NCI-H146 treated with DMSO at 0.1 percent for 48 hours (cell line): ENCODE measurements around the gene INTS3.
A peak's percentile ranks its signal among the peaks of the same experiment; 100 is the strongest.
"Not testable (repeated sequence)": the region's sequence is repeated elsewhere in the genome, so short reads cannot be mapped to it uniquely, and the experiment has no call there.

Experiments used
- DNase-seq: peaks from one replicate; lab custom pipeline; 2025; ENCODE audit not compliant: unreplicated experiment; lab: John Stamatoyannopoulos, UW

The INTS3 gene

DNA sequence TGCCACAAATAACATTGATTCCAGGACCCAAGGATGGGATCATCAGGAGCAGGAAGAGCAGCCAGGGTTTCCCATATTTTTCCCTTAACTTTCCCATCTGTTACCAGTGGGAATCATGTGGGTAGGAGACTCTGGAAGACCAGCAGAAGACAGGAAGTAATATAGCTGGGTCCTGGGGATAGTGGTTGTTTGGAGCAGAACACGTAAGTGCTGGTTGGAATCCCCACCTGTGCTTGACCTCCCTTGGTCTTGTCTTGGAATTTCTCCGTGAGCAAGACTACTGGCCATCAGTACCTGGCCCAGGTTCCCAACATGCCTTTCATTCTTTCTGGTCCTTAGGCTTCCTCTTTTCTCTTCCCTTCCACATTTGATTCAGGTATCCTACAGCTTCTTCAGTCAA lies 26.4 kb downstream of the INTS3 start:
- DNase-seq = no peak

DNA sequence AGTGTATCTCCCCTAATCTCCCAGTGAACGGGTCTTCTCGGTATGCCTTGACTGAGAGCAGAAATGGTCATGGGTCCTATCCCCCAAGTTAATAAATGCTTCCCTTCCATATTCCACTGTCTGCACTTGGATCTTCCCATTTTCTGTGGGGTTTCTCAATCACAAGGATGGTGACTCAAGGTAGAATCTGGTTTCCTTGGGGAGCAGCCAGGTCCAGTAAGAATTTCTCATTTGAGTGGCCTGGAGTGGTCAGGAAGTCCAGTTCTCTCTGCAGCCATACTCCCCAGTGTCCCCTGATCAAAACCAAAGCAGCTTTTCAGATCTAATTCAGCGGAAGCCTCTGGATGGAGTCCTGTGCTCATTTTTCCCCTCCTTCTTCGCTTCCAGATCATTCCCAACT lies 32.6 kb downstream of the INTS3 start:
- no peak for DNase-seq

DNA sequence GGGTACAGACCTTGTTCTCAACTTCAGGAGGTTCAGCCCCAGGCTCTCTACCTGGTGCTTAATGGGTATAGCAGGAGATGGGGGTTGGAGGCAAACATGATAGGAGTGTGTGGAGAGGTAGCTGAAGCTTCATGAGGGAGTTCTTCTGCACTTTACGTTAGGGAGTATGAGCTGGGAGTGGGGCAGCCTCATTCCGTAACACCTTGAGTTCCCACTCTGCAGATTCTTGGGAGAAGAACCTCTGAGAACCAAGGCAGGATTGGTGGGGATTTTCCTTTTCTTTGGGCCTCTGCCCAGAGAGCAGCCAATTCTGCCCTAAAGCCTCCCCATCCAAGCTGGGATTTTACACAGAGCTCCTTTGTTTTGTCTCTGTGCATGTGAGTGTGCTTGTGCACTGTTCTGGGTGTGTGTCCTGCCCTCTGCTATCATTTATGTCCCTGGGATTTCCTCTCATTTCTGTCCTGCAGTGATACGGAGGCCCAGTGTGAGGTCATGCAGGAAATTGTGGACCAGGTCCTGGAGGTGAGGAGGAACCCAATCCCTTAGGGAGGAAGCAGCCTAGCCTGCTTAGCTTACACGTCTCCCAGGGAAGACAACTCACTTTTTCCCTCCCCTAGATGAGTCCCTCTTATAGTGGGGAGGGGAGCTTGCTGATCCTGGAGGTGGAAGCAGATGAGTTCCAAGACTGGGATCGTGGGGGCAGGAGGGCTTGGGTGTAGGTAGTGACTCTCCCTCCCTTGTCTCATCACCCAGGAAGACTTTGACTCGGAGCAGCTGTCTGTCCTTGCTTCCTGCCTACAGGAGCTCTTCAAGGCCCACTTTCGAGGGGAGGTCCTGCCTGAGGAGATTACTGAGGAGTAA lies 35.7 kb downstream of the INTS3 start:
- DNase-seq = no peak

DNA sequence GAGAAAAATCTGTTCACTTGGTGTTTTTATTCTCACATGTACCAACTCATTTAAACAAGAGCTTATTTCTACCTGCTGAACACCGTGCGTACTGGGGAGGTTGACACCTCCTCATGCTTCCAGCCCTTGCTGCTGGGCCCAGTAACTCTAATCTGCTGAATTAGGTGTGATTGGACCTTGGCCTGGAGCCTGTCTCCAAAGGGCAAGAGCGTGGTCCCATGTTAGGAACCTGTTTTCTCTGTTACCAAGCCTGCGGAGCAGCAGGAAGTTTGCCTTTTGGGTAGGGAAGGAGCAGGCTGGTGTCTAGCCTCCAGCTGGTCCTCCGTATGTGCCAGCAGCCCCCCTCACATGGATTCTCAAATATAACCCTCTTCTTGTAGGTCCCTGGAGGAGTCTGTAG lies 36.5 kb downstream of the INTS3 start:
- DNase-seq = no peak

DNA sequence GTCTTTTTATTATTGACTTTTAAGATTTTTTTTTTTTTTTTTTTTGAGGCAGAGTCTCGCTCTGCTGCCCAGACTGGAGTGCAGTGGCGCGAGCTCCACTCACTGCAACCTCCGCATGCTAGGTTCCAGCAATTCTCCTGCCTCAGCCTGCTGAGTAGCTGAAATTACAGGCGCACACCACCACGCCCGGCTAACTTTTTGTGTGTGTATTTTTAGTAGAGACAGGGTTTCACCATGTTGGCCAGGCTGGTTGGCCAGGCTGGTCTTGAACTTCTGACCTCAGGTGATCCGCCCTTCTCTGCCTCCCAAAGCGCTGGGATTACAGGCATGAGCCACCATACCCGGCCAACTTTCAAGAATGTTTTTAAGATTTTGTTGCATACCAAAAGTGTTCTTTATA lies 38.8 kb downstream of the INTS3 start:
- DNase-seq = not testable (repeated sequence)

DNA sequence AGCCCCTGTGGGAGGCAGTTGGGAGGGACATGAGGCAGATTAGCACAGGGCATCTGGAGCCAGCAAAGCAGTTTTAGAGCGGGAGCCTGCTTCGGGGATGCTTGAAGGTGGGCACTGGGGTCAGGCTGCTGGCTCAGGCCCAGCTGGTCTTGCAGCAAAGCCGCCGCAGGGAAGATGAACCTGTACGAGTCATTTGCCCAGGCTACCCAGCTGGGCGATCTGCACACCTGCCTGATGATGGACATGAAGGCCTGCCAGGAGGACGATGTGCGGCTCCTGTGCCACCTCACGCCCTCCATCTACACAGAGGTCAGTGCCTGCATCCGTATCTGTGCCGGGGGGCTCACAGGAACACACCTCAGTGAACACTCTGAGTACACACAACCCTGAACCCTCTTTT lies 39.7 kb downstream of the INTS3 start:
- DNase-seq = no peak

DNA sequence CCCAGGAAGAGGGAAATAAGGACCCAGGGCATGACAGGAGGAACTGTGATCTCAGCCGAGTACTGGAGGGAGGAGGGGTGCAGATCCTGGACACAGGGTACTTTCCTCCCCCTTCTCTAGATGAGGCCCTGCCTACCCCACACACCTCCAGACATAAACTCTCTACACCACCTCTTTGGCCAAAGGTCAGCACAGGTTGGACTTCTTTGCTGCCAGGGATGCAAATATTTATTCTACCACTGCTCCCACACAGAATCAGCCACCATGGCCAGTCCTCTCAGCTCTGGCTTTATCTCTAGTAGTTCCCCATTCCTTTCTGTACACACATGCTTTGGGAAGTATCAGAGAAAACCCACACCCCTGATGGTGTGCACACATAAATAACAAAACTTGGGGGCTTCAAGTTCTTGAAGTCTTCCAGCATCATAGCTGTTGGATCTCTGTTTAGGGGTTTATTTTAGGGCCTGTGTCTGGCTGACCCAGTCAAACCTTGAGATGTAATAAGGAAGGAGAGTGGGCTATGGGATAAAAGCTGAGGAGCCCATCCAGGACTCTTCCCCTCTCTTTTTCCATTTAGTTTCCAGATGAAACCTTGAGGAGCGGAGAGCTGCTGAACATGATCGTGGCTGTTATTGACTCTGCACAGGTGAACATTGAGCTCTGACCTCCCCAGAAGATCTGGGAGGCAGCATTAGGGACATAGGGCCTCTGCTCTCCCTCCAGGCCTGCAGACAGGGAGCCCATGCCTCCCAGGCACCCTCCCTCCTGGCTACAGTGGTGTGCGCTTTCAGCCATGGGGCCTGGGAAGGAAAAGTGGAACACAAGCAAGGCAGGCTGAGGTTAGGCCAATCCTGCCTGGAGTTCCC lies 40.7 kb downstream of the INTS3 start:
- DNase-seq = no peak

DNA sequence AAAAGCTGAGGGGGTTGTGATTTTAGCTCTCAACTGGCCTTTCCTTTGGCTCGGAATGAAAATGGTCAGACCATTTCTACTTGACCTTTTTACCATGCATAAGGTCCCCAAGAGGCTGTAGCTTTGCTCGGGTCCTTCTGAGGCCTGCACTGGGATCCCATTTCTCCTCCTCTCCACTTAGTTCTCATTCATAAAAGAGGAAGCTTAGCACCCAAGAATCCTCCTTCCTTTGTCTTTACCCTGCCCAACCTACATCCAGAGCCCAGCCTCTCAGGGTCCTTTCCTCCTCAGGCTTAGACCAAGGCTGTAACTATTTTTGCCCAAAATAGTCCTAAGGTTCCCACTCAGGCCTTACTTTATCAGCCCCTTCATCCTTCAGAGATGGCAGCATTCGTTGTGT lies 41.4 kb downstream of the INTS3 start:
- DNase-seq = no peak

DNA sequence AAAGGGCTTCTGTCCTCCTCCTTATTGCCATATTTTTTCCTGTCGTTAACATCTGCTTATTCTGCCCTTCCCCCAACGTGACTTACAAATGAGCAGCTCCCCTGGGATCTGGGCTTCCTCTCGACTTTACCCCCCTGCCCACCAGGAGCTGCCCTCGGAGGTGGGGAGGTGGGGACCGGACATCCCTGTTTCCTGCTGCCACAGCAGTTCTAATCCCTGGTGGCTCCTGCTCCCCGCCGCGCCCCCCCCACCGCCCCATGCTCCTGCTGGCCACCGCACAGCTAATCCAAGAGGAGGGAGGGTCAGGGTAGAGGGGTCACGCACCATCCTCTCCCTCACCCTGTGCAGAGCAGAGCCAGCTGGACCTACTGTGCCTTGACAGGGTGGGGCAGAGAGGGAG lies 42.9 kb downstream of the INTS3 start:
- no peak for DNase-seq

DNA sequence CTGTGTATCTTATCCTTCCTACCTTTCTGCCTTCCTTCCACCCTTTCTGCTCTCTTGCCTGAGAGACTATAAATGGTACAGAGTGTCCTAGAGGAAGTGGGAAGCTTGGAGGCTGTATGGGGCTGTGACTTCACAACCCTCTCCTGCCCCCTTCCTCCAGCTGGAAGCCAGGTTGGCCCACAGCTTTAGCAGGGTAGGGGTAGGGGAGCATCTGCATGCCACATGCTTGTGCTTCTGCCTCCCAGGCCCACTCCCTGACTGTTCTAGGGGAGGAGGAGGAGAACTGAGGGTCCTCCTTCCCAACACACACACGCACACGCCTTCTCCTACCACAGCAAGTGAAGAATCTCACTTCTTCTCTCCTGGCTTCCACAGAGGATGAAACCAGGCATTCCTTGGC lies 43.4 kb downstream of the INTS3 start:
- DNase-seq = no peak

DNA sequence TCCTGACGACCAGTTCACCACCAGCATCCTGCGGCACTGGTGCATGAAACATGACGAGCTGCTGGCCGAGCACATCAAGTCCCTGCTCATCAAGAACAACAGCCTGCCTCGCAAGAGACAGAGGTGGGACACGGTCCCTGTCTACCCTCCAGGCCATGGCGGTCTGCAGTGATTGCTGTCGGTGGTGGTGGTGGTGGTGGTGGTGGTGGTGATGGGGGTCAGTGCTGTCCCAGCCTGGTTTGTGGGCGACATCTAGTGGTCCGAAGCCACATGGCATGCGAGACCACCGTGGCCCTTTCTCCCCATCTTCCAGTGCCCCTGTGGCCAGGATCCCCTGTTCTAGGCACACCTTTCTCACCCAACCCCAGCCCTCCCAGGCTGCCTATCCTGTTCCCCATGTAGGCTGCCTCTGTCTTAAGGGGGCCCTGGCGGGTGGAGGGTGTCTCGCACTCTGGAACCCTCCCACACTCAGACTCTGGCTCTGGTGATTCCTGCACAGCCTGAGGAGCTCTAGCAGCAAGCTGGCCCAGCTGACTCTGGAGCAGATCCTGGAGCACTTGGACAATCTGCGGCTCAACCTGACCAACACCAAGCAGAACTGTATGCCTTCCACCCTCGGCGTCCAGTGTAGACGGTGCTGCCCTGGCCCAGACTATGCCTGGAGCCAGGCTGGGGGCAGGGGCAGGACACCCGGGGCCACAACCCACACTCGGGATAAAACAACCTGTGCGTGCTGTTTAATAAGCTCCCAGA lies 44.2 kb downstream of the INTS3 start:
- DNase-seq = no peak

DNA sequence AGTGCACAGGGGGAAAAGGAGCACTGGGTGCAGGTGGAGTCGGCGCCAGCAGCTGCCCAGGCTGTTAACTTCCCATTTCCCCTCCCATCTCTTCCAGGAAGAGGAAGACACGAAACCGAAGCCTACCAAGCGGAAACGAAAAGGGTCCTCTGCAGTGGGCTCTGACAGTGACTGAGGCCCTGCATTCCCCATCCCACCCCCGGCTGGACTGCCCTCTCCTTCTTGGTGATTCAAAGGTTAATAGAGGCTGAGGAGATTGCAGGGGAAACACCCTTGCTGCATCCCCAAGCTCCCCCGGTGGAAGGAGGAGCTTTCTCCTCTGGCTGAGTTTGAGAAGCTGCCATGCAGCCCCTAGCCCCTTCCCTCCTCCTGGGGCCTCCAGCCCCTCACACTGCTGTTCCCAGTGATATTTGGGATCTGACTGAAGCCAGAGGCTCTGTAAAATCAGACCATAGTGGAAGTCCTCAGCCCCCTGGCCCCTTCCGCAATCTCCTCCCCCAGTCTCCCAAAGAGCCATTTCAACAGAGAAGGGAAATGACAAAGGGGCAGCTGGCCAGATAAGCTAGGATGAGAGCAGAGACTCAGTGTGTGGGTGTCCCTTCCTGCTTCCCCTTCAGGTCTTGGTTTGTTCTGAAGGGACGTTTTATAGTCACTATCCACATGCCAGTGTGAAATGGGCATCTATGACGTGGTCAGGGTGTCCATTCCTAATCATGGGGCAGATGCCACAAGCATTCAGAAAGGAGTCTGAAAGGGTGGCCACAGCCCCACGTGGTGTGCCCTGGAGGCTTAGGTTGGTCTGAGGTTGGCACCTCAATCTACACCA lies 45.5 kb downstream of the INTS3 start:
- no peak for DNase-seq

DNA sequence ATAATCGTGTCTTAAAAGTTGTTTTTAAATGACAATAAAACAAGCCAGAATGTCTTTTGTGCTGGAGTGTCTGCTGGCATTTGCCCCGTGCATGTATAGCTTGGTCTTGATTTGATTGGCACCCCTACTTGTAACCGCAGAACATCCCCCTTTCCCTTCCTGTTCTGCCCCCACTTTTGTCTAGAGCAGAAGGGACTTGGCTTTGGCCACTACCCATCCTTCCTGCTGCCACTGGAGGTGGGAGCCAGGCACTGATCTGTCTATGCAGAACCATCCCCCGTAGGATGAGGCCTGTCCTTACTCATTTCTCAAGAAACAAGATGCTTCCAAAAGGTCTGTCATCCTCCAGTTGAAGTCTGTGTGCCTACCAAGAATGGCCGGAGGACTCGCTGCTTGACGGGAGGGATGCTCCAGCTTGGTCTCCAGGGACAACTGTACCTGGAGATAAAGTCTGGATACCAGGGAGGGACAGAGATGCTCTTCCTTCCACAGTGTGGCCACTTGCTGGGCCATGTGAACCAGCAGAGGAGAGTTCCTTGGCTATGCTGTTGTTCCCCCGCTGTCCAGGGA lies 46.3 kb downstream of the INTS3 start:
- DNase-seq = no peak

DNA sequence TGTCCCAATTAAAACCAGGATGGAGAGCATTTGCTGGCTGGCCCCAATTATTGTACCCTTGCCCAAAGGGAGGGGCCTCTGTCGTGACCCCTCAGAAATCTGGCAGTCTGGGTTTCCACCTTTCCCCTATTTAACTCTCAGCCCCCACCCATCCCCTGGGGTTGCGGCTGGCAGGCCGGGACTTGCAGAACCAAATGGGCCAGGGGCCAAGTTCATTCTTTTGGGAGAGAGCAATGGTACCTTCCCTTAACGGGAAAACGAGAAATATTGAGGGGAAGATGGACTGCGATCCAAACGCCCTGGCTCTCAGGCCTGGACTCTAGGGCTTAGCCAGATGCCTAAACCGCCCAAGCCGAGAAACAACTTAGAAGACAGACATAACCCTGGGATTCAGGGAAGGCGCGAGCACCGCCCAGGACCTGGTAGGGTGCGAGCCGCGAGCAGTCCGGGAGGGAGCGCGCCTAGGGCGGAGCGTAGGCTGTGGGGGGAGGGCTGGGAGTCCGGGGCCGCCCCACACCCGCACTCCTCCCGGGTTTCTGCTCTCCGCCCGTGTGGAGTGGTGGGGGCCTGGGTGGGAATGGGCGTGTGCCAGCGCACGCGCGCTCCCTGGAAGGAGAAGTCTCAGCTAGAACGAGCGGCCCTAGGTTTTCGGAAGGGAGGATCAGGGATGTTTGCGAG lies 47.1 kb downstream of the INTS3 start, which contains the start of gene SLC27A3:
TSS of gene SLC27A3 (plus strand) at position 628 of the 678 bp plus-strand sequence. CDS start 91 bp downstream, outside the sequence.
- peak; percentile 58 for DNase-seq

DNA sequence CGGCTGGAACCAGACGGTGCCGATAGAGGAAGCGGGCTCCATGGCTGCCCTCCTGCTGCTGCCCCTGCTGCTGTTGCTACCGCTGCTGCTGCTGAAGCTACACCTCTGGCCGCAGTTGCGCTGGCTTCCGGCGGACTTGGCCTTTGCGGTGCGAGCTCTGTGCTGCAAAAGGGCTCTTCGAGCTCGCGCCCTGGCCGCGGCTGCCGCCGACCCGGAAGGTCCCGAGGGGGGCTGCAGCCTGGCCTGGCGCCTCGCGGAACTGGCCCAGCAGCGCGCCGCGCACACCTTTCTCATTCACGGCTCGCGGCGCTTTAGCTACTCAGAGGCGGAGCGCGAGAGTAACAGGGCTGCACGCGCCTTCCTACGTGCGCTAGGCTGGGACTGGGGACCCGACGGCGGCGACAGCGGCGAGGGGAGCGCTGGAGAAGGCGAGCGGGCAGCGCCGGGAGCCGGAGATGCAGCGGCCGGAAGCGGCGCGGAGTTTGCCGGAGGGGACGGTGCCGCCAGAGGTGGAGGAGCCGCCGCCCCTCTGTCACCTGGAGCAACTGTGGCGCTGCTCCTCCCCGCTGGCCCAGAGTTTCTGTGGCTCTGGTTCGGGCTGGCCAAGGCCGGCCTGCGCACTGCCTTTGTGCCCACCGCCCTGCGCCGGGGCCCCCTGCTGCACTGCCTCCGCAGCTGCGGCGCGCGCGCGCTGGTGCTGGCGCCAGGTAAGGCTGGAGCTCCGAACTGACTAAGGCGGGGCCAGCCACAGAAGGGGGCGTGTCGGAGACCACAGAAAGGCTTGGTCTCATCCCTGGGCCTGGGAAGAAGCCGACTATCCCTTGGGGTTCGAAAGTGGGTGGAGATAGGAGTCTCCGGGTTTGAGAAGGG lies 47.8 kb downstream of the INTS3 start:
- DNase-seq = peak; percentile 73

DNA sequence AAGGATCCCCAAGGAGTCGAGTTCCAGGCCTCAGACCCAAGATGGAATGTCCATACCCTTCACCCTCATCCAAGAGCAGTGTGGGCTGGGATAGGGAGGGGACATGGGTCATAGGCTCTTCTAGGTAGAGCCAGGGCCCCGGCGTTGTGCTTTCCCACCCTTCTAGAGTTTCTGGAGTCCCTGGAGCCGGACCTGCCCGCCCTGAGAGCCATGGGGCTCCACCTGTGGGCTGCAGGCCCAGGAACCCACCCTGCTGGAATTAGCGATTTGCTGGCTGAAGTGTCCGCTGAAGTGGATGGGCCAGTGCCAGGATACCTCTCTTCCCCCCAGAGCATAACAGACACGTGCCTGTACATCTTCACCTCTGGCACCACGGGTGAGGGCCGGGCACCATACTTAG lies 48.5 kb downstream of the INTS3 start:
- no peak for DNase-seq

DNA sequence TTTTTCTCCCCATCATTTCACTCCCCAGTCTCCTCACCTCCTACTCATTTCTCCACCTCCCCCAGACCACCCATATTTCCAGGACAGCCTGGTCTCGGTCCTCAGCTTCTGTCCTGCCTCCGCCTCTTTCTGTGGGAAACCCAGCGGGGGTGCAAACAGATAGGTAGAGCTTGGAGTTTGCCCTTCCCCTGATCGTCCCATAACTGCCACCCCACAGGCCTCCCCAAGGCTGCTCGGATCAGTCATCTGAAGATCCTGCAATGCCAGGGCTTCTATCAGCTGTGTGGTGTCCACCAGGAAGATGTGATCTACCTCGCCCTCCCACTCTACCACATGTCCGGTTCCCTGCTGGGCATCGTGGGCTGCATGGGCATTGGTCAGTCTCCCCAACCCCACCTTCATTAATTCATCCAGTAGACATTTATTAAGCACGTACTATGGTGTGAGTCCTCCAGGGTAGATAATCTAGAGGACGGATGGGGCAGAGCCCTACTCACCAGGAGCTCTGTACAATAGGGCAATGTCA lies 49.1 kb downstream of the INTS3 start:
- DNase-seq = no peak

DNA sequence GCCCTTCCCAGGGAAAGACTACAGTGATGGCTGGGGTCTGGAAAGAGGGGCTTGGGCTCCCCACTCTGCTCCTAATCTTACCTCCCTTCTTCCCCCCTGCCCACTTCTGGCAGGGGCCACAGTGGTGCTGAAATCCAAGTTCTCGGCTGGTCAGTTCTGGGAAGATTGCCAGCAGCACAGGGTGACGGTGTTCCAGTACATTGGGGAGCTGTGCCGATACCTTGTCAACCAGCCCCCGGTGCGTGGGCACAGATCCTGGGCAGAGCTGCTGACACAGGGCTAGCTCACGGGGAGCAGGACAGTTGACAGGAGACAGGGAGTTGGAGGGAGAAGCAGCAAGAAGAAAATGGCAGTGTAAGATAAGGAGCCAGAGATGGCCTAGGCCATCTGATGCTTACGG lies 49.8 kb downstream of the INTS3 start:
- no peak for DNase-seq
